Measurements from ENCODE around the gene OR52W1. TPM values are rescaled to one million over a fixed set of nuclear protein-coding genes. Genes with fewer than 3 reads are reported as not detected.
"Not testable (repeated sequence)": the region's sequence is repeated elsewhere in the genome, so short reads cannot be mapped to it uniquely, and the experiment has no call there.

Gene OR52W1
- polyA plus RNA-seq, 4 donors = 0.14 to 0.16 TPM; not detected in 2

DNA sequence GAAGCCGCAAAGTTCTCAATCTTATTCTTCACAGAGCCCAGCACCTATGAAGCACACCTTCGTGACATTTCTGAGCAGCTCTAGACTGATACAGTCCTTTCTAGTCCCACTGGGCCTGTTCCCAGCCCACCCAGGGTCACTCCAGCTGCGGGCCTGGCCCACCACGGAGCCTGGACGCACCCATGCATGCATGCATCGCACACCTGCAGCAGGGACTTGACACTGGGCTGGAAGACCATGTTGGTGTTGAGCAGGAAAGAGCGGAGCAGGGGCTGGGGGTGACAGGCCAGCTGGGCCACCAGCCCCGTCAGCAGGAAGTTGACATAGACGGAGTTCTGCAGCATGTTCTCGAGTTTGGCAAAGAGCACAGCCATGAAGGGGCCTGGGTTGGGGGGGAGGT lies 15.5 kb downstream of the OR52W1 start:
- DNase-seq (ENCODE audit: low read depth in 4 of 4, low spot score in 3 of 4) = no peak

DNA sequence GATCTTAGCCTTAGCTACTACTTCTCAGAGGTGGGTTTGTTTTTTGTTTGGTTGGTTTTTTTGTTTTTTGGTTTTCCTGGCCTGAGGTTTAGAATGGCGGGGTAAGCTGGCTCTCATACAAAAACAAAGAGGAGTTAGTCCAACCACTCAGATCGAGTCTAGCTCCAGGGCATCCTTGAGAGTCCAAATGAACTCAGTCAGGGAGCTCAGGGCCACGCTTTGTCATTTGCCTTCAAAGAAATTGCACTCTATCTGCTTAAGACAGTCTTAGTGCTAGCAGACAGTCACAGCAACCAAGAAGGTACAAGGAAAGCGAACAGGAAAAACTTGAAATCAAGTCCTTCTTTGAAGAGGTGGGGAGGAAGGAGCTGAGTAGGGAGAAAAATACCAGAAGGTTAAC lies 17.5 kb downstream of the OR52W1 start:
- no peak for DNase-seq (ENCODE audit: low read depth in 4 of 4, low spot score in 3 of 4)

- DNase-seq (ENCODE audit: low read depth in 4 of 4, low spot score in 3 of 4) = no peak
These were observed 18.7 kb downstream of the OR52W1 start for GRCh38 chr11:6217722-6218121.

DNA sequence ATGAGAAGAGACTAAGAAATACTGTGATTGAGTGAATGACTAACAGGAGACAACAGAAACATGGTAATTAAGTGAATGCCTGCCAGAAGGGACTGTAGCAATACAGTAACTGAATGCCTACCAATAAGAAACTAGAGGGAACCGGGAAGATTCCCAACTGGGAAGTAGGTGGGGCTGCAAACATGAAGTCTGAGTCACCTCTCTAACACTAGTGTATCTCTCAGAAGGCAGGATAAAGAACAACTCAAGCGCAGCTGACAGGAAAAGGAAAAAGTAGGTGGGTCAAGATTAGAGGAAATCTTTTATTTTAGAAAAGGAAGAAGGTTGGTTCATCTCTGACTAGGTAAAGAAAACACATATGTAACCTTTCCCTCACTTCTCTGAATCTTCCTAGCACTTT lies 20.3 kb downstream of the OR52W1 start:
- no peak for DNase-seq (ENCODE audit: low read depth in 4 of 4, low spot score in 3 of 4)

GRCh38 chr11:6223854-6224253 lies 24.8 kb downstream of the OR52W1 start:
- DNase-seq (ENCODE audit: low read depth in 4 of 4, low spot score in 3 of 4) = no peak

- no peak for DNase-seq (ENCODE audit: low read depth in 4 of 4, low spot score in 3 of 4)
These were observed 25.4 kb downstream of the OR52W1 start for GRCh38 chr11:6224421-6224820.

DNA sequence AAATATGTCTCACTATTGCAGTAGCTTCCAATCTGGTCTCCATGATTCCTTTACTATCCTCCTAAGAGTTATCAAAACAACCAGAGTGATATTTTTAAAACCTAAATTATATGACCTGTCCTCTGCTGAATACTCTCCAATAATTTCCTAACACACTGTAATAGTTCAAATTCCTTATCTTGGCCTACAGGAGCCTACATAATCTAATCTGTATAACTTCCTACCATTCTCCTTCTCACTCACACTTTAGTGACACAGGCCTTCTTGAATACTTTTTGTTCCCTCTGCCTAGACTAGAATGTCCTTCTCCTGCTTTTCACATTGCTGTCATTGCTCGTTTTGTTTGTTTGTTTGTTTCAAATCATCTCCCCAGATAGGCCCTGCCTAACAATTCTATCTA lies 26.0 kb downstream of the OR52W1 start:
- DNase-seq (ENCODE audit: low read depth in 4 of 4, low spot score in 3 of 4) = no peak

DNA sequence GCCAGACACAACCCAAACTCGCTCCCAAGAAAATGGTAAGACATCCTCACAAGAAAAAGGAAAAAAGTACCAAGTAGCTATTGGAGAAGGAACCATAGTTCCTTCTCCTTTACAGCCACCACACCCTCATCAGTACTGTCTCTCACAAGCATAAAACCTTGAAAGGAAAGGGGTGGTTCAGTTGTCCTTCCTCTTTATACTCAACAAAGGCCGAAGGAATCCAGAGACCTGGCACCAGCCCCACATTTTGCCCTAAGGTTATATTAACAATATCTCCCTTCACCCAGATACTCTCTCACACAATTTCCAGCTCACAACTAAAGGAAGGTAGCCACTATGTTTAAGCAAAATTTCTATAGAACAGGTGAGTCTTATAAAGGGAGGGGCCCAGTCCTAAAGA lies 26.9 kb downstream of the OR52W1 start:
- no peak for DNase-seq (ENCODE audit: low read depth in 4 of 4, low spot score in 3 of 4)

DNA sequence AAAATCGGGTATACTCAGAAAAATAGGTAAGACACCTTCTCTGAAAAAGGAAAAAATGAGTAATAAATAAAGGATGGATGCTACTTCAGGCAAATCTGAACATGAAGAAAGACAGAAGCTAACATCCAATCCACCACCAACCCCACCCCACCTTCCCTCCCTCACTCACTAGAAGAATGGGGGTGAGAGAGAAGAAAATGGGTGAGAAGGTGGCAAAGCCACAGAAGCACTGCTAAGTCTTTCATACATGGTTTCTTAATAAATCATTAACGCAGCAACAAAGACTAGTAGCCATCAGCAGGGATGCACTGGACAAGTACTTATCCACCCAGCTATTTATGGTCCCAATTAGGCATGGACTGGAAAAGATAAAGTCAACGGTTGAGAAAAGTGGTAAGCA lies 29.5 kb downstream of the OR52W1 start:
- DNase-seq (ENCODE audit: low read depth in 4 of 4, low spot score in 3 of 4) = no peak

DNA sequence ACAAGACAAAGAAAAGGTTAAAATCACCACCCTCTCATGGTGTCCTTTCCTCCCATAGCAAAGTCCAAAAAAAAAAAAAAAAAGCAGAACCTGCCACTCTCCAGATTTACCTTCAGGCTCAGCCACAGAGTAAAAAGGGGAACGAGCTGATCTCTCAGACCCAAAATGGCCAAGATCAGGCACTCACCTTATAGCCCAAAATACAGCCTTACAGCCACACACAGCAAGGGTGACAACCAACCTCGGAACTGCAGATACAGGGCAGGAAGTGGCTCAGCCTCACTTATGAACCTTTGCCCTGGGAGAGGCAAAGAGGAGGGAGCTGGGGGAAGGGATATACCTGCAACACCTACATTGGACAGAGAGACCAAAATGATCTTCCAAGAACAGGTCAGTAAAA lies 30.9 kb downstream of the OR52W1 start:
- no peak for DNase-seq (ENCODE audit: low read depth in 4 of 4, low spot score in 3 of 4)

- DNase-seq (ENCODE audit: low read depth in 4 of 4, low spot score in 3 of 4) = no peak
These were observed 33.9 kb downstream of the OR52W1 start for GRCh38 chr11:6232899-6233298.

DNA sequence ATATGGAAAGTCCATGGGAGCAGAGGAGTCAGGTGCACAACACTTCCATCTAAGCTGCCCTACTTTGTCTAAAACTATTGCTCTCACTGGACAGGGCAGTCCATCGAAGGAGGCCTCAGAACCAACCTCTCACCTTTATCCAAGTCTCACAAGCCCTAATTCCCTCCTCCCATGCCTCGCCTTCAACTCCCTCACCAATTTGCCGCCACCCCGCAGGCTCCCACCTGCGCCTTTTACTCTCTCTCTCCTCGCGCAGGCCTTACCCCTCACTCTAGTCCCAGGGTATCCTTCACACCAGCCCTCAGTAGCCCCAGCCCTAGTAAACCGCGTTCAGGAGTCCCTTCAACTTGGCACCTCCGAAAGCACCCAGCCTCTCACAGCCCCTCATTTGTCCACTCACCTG lies 35.0 kb downstream of the OR52W1 start:
- no peak for DNase-seq (ENCODE audit: low read depth in 4 of 4, low spot score in 3 of 4)

DNA sequence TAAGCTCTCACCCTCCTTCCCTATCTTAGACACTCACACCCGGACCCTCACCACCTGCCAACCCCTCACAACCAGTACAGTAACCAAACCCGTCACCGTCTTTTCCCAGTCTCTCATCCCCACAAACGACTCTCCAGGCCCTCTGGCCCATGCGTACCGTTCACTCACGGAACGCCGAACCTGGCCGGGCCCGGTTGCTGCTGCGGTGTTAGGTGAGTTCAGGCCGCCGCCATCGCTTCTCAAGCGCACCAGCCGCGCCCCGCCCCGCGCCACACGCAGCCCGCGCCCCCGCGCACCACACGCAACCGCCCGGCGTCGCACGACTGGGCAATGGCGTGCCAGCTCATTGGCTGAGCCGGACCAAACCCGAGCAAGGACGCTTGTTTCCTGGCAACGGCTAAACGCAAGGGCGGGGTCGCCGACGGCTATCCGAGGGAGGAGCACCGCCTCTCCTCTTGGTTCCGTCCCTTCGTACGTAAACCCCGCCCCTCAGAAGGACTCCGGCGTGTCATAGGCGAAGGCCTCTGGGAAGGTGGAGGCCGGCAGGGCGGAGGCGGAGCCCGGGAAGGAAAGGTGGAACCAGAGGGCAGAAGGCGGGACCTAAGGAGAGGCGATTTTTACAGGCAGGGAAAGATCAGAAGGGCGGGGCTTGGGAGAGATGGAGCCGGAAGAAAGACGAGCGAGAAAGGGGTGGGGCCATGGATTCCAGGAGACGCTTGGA lies 35.5 kb downstream of the OR52W1 start, which contains the start of gene FHIP1B:
FHIP1B (minus strand) TSS at position 250 of the 721 bp plus-strand sequence. CDS start 10,120 bp downstream, outside the sequence.
- peak; percentile 98 to 100 (median 98) for DNase-seq (ENCODE audit: low read depth in 4 of 4, low spot score in 3 of 4)

- no peak for DNase-seq (ENCODE audit: low read depth in 4 of 4, low spot score in 3 of 4)
These were observed 38.2 kb downstream of the OR52W1 start for GRCh38 chr11:6237266-6237665.

DNA sequence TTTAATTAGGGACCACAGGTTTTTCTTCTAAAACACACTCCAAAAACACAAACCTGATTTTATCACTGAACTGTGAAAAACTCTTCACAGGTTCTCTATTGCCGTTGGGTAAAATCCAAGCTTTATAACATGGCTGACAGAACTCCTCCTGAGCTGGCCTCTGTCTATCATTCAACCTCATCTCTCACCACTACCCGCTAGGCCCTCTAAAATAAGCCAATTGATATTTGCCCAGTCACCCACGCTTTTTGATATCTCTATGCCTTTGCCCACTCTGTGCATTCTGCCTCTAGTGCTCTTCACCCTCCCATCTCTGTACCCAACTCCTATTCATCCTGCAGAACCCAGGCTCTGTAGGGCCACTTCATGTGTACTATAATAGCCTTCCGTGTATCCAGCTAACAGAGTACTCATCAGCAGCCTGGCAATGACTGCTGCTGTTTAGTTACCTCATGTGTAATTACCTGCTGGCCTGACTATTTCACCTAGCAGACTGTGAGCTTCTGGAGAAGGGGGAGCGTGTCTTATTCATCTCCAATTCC lies 38.8 kb downstream of the OR52W1 start:
- no peak for DNase-seq (ENCODE audit: low read depth in 4 of 4, low spot score in 3 of 4)

- DNase-seq (ENCODE audit: low read depth in 4 of 4, low spot score in 3 of 4) = no peak
These were observed 39.9 kb downstream of the OR52W1 start, which contains the start of gene CNGA4 for GRCh38 chr11:6238902-6239301. Gene CNGA4, plus strand, starts transcription at chr11:6239089. Its CDS starts 118 bp downstream, at chr11:6239207.

GRCh38 chr11:6240139-6240538 lies 41.1 kb downstream of the OR52W1 start:
- DNase-seq (ENCODE audit: low read depth in 4 of 4, low spot score in 3 of 4) = no peak

DNA sequence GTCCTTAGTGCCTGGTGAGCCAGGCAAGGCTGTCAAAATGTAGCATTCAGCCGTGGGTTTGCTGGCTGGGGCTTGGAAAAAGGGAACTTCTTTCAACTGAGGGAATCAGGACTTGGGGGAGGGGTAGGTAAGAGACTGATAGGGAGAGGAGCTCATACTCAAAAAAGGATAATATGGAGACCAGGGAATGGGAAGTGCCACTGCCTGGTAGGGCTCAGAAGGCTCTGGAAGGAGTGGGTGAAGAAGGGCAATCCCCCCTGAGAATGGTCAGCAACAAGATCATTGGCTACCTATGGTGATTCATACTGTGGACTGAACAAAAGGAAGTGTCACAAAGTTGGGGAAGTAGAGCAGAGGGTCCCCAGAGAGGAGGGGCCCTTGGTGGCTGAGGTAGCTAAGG lies 41.8 kb downstream of the OR52W1 start:
- no peak for DNase-seq (ENCODE audit: low read depth in 4 of 4, low spot score in 3 of 4)

GRCh38 chr11:6241316-6241715 lies 42.3 kb downstream of the OR52W1 start:
- DNase-seq (ENCODE audit: low read depth in 4 of 4, low spot score in 3 of 4) = no peak

GRCh38 chr11:6245536-6245935 lies 46.5 kb downstream of the OR52W1 start:
- no peak for DNase-seq (ENCODE audit: low read depth in 4 of 4, low spot score in 3 of 4)

GRCh38 chr11:6248248-6248647 lies 49.2 kb downstream of the OR52W1 start:
- no peak for DNase-seq (ENCODE audit: low read depth in 4 of 4, low spot score in 3 of 4)

GRCh38 chr11:6248897-6249296 lies 49.9 kb downstream of the OR52W1 start:
- DNase-seq (ENCODE audit: low read depth in 4 of 4, low spot score in 3 of 4) = not testable (repeated sequence)

Measured in left renal pelvis (tissue), 4 donors.